PC-3 (cell line): ENCODE measurements around the gene FAM181B. TPM values are rescaled to one million over a fixed set of nuclear protein-coding genes. Genes with fewer than 3 reads are reported as not detected.

ENCODE experiments used
- ATAC-seq: fragments of 200-7000 bp; cut with Tn5 transposase; 2 replicates; pipeline ENCODE4 v1.9.1; 2020; ENCODE audit warnings: mild to moderate bottlenecking, moderate library complexity
- BruUV-seq: library from RNA; stranded (reverse); fragments of 400-500 nt; replicated peaks from 2 replicates; lab custom pipeline; 2021; lab: Mats Ljungman, UMichigan
- CTCF ChIA-PET: fragments of 300-600 bp; sonication (Branson Sonifier 250); formaldehyde crosslinking; loops from one replicate; lab custom pipeline; 2022; ENCODE audit warnings: antibody characterized with exemption; lab: Charles Lee
- POLR2A ChIA-PET: fragments of 300-600 bp; sonication (Branson Sonifier 250); formaldehyde crosslinking; loops from one replicate; lab custom pipeline; 2022; ENCODE audit warnings: antibody characterized with exemption; ENCODE audit not compliant: unreplicated experiment; lab: Charles Lee
- DNase-seq: peaks from one replicate; pipeline ENCODE4 v3.0.0-alpha.2; 2015
- H2AFZ ChIP-seq: fragments of 300-600 bp; sonication (generic); 2 replicates; pipeline ENCODE4 v1.6.0; 2016; ENCODE audit warnings: antibody characterized with exemption, low read length
- H3F3A ChIP-seq: fragments of 300-600 bp; sonication (generic); one replicate; pipeline ENCODE4 v1.6.0; 2017; ENCODE audit warnings: antibody characterized with exemption, low read length, control low read depth, mild to moderate bottlenecking; ENCODE audit not compliant: unreplicated experiment
- H3K27ac ChIP-seq: fragments of 300-600 bp; sonication (generic); 2 replicates; pipeline ENCODE4 v1.5.1; 2016; ENCODE audit warnings: mild to moderate bottlenecking, low read length
- H3K27me3 ChIP-seq: fragments of 300-600 bp; sonication (generic); 2 replicates; pipeline ENCODE4 v1.6.1; 2016; ENCODE audit warnings: low read length, mixed read lengths
- H3K36me3 ChIP-seq: fragments of 300-600 bp; sonication (generic); 2 replicates; pipeline ENCODE4 v1.6.1; 2016; ENCODE audit warnings: low read depth, mixed run types, low read length, mixed read lengths
- H3K4me1 ChIP-seq: fragments of 300-600 bp; sonication (generic); 2 replicates; pipeline ENCODE4 v1.5.1; 2016; ENCODE audit warnings: low read length; ENCODE audit not compliant: insufficient read depth
- H3K4me2 ChIP-seq: fragments of 300-600 bp; sonication (generic); 2 replicates; pipeline ENCODE4 v1.6.0; 2016; ENCODE audit warnings: low read length
- H3K4me3 ChIP-seq: fragments of 300-600 bp; sonication (generic); 2 replicates; pipeline ENCODE4 v1.5.1; 2016; ENCODE audit warnings: mild to moderate bottlenecking, low read length, mixed read lengths
- H3K79me2 ChIP-seq: fragments of 300-600 bp; sonication (generic); 2 replicates; pipeline ENCODE4 v1.6.1; 2017; ENCODE audit warnings: low read length, mixed read lengths
- H3K9ac ChIP-seq: fragments of 300-600 bp; sonication (generic); 2 replicates; pipeline ENCODE4 v1.6.0; 2016; ENCODE audit warnings: mild to moderate bottlenecking, low read length
- H3K9me2 ChIP-seq: fragments of 300-600 bp; sonication (generic); replicated peaks from 2 replicates; pipeline ENCODE4 v1.6.1; 2016; ENCODE audit warnings: mixed run types, low read length, mixed read lengths
- H3K9me3 ChIP-seq: fragments of 300-600 bp; sonication (generic); 2 replicates; pipeline ENCODE4 v1.6.1; 2016; ENCODE audit warnings: low read length, mixed read lengths
- H4K20me1 ChIP-seq: fragments of 300-600 bp; sonication (generic); 2 replicates; pipeline ENCODE4 v1.6.1; 2016; ENCODE audit warnings: low read length, mixed read lengths
- EZH2 ChIP-seq: fragments of 300-600 bp; sonication (generic); IDR thresholded peaks from one replicate; pipeline ENCODE4 v1.6.1; 2017; ENCODE audit warnings: antibody characterized with exemption, mild to moderate bottlenecking, low read length; ENCODE audit not compliant: unreplicated experiment
- EZH2phosphoT487 ChIP-seq: fragments of 300-600 bp; sonication (generic); IDR thresholded peaks from 2 replicates; pipeline ENCODE4 v1.6.1; 2018; ENCODE audit warnings: mild to moderate bottlenecking, antibody characterized with exemption, low read length, borderline replicate concordance
- intact Hi-C: fragments of 100-400 bp; cut with micrococcal nuclease; formaldehyde crosslinking; loops from 2 replicates; pipeline ENCODE4 v1.9.0; 2023
- total RNA-seq: library from RNA; depleted of rRNA; stranded (reverse); fragments of >200 nt; gene quantifications from 2 replicates; pipeline ENCODE4 v1.2.3, GENCODE V29; 2014
- TF ChIP-seq, protein P1 (sequence below): fragments of 300-600 bp; sonication (generic); conservative IDR thresholded peaks from 2 replicates; pipeline ENCODE4 v1.5.1; 2017; ENCODE audit warnings: antibody characterized with exemption, low read depth, mild to moderate bottlenecking, low read length

The FAM181B gene
- total RNA-seq, 1 experiment from 2014 or later, result not detected

DNA sequence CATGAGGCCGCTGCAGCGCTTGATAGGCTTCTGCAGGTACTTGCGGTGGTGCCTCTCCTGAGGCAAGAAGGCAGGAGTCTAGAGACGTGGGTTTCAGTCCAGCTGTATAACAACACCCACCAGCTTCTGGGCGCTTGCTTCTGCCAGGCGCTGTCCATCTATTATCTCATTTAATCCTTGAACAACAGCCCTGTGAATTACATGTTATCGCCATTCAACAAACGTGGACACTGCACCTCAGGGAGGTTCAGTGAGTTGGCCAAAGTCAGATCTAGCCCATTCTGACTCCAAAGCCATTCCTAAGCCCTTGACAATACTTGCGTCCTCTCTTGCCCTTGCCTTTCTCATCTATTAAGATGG is 436 bp upstream of the FAM181B start:
- intact Hi-C loops, result no loop called here
- DNase-seq (no peak), ATAC-seq (no peak)
- H3K4me1 ChIP-seq, result no peaks in the 10 kb centered on the region
- H3K27me3 ChIP-seq, result peaks cover 80% of the 10 kb centered on the region
- H2AFZ ChIP-seq, result no peak overlapping the region
- CTCF ChIA-PET, result interaction anchor here (0.6 kb wide), 1 partner anchor 1090 kb away, joined by 3 read pairs; no protein-coding TSS in a partner anchor
- no peaks in the 10 kb centered on the region for H4K20me1 ChIP-seq
- no peaks in the 10 kb centered on the region for H3K9me3 ChIP-seq
- no peak overlapping the region for H3K9ac ChIP-seq
- no peaks in the 10 kb centered on the region for H3K36me3 ChIP-seq
- no peaks in the 10 kb centered on the region for H3K79me2 ChIP-seq
- no peak overlapping the region for H3K4me3 ChIP-seq
- TF ChIP-seq, protein P1, sequence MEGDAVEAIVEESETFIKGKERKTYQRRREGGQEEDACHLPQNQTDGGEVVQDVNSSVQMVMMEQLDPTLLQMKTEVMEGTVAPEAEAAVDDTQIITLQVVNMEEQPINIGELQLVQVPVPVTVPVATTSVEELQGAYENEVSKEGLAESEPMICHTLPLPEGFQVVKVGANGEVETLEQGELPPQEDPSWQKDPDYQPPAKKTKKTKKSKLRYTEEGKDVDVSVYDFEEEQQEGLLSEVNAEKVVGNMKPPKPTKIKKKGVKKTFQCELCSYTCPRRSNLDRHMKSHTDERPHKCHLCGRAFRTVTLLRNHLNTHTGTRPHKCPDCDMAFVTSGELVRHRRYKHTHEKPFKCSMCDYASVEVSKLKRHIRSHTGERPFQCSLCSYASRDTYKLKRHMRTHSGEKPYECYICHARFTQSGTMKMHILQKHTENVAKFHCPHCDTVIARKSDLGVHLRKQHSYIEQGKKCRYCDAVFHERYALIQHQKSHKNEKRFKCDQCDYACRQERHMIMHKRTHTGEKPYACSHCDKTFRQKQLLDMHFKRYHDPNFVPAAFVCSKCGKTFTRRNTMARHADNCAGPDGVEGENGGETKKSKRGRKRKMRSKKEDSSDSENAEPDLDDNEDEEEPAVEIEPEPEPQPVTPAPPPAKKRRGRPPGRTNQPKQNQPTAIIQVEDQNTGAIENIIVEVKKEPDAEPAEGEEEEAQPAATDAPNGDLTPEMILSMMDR, result no peak
- TF ChIP-seq EZH2 (no peak), EZH2phosphoT487 (no peak)
- POLR2A ChIA-PET, result no interaction called here
- no TSS peak for BruUV-seq
- H3K9me2 ChIP-seq, result no peaks in the 10 kb centered on the region
- H3F3A ChIP-seq, result no peaks in the 10 kb centered on the region
- no peak overlapping the region for H3K27ac ChIP-seq
- no peak overlapping the region for H3K4me2 ChIP-seq

DNA sequence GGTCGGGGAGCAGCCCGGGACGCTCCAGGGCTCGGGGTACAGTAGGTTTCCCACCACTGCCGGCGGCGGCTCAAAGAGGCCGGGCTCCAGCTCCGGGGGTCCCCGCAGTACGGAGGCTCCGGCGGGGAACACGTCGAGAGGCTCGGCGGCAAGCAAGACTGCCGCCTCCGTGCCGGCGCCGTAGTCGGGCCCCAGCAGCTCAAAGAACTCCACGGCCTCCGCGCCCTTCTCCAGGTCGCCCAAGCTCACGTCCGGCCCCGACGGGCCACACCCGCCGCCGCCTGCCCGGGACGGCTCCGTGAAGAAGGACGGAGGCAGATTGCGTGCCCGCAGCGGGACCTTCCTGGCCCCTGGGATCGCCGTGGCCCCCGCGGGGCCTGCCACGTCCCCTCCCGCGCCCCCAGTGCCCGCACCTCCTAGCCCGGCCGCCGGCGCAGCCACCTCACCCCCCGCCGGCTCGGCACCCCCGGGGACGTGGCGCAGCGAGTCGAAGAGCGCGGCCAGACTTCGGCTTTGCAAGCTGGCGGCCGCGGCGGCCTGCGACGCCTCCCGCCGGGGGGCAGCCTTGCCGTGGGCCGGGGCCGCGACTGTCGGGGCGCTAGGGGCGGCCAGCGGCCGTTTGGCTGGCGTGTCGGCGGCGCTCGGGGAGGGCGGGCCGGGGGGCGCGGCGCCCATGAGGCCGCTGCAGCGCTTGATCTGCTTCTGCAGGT is 775 bp downstream of the FAM181B start:
- no peak overlapping the region for H3K27ac ChIP-seq
- peaks cover 71% of the 10 kb centered on the region for H3K27me3 ChIP-seq
- 0 out of 2 replicates have a peak overlapping the region, but pooled peaks have one; percentile 44 for H2AFZ ChIP-seq
- CTCF ChIA-PET, result no interaction called here
- H3K4me3 ChIP-seq, result peak overlapping the region; percentile 45; the same call in 1 of the 2 replicates
- TF ChIP-seq EZH2, result peak; percentile 26
- TF ChIP-seq, protein P1, result no peak
- no peaks in the 10 kb centered on the region for H3K4me1 ChIP-seq
- H4K20me1 ChIP-seq, result no peaks in the 10 kb centered on the region
- H3K36me3 ChIP-seq, result no peaks in the 10 kb centered on the region
- POLR2A ChIA-PET, result no interaction called here
- ATAC-seq (peak; percentile 27), DNase-seq (no peak)
- H3K4me2 ChIP-seq, result peak overlapping the region; percentile 66
- H3K9me3 ChIP-seq, result no peaks in the 10 kb centered on the region
- no peaks in the 10 kb centered on the region for H3K9me2 ChIP-seq
- no peaks in the 10 kb centered on the region for H3F3A ChIP-seq
- H3K9ac ChIP-seq, result no peak overlapping the region
- H3K79me2 ChIP-seq, result no peaks in the 10 kb centered on the region
- intact Hi-C loops, result no loop called here
- no TSS peak for BruUV-seq

DNA sequence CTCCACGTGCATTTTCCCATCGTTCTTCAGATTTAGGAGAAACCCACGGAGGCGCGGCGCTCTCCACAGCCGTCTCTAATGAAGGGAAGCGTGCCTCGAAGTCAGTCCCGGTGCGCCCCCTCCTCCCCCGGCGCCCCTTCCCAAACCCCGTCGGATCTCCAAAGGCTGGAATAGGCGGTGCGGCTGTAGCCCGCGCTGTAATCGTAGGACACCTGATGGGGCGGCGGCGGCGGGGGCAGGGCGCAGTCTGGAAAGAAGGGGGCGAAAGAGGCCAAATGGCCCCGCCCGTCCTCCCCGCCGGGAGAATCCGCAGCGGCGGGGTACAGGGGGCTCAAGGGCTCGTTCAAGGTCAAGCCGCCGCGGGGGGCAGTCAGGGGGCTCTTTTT is 1.3 kb downstream of the FAM181B start:
- Histone ChIP-seq H3F3A (no peaks in the 10 kb centered on the region), H3K9ac (no peak overlapping the region), H2AFZ (no peak overlapping the region), H3K36me3 (no peaks in the 10 kb centered on the region), H3K4me1 (no peaks in the 10 kb centered on the region), H3K27ac (no peak overlapping the region), H3K4me3 (no peak overlapping the region), H3K79me2 (no peaks in the 10 kb centered on the region), H3K9me3 (no peaks in the 10 kb centered on the region), H3K4me2 (no peak overlapping the region), H3K27me3 (peaks cover 66% of the 10 kb centered on the region), H4K20me1 (no peaks in the 10 kb centered on the region), H3K9me2 (no peaks in the 10 kb centered on the region)
- intact Hi-C loops, result no loop called here
- ChIA-PET CTCF (no interaction called here), POLR2A (no interaction called here)
- BruUV-seq, result no TSS peak
- TF ChIP-seq, protein P1, result no peak
- TF ChIP-seq EZH2phosphoT487 (no peak), EZH2 (no peak)
- no peak for DNase-seq
- no peak for ATAC-seq
